ENCODE data around the gene OIP5.
A peak's percentile ranks its signal among the peaks of the same experiment; 100 is the strongest.

Gene OIP5

DNA sequence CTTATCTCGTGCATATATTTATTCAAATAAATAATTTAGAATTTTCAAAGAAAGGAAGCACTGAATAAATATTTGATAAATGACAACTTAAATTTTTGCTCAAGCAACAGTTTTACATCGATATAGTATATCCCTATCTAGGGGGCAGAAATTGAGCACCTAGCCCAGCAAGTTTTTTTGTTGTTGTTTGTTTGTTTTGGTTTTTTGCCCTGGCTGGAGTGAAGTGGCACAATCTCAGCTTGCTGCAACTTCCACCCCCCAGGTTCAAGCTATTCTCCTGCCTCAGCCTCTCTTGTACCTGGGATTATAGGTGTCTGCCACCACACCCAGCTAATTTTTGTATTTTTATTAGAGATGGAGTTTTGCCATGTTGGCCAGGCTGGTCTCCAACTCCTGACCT is 42.4 kb downstream of the OIP5 start:
- Histone ChIP-seq H2BK5ac (ENCODE audit: low read depth, low read length, poor library complexity, severe bottlenecking) (no peak overlapping the region), H3K9ac (ENCODE audit: low read length) (no peak overlapping the region), H2BK120ac (ENCODE audit: low read depth, low read length) (no peak overlapping the region), H2BK15ac (ENCODE audit: low read depth, poor library complexity, severe bottlenecking) (no peak overlapping the region), H3K14ac (ENCODE audit: low read length in 2 of 2) (no peak overlapping the region), H2AK5ac (ENCODE audit: low read length, severe bottlenecking) (no peak overlapping the region), H3K18ac (ENCODE audit: low read depth in 1 of 2, low read length in 2 of 2) (no peak overlapping the region), H3K9me3 (ENCODE audit: control insufficient read depth, low read length) (no peaks in the 10 kb centered on the region), H3K4ac (ENCODE audit: low read depth in 1 of 2, low read length in 2 of 2) (no peak overlapping the region), H2BK12ac (ENCODE audit: low read length in 2 of 2) (no peak overlapping the region), H3K4me3 (ENCODE audit: insufficient read depth in 1 of 2, low read depth in 1 of 2, low read length in 2 of 2) (no peak overlapping the region), H3K27me3 (ENCODE audit: control insufficient read depth in 1 of 2, insufficient read depth in 1 of 2, low read length in 2 of 2) (no peaks in the 10 kb centered on the region), H4K91ac (ENCODE audit: low read length) (no peak overlapping the region), H3K4me2 (ENCODE audit: low read length, poor library complexity, severe bottlenecking) (no peak overlapping the region), H3K79me1 (replicated peaks; ENCODE audit: low read length, poor library complexity, severe bottlenecking) (peaks cover 23% of the 10 kb centered on the region), H2AFZ (ENCODE audit: low read depth, low read length) (no peak overlapping the region), H3K4me1 (ENCODE audit: control insufficient read depth, insufficient read depth, low read depth, low read length) (peaks cover 1% of the 10 kb centered on the region), H3K36me3 (ENCODE audit: control insufficient read depth in 1 of 2, insufficient read depth in 2 of 2, low read depth in 1 of 2, low read length in 2 of 2) (peaks cover 36 to 88% of the 10 kb centered on the region in 2 experiments), H3K23ac (ENCODE audit: low read length in 2 of 2) (no peak overlapping the region), H3K27ac (ENCODE audit: low read length, poor library complexity, severe bottlenecking) (no peak overlapping the region), H4K8ac (ENCODE audit: low read length) (no peak overlapping the region)
- DNase-seq: no peak
- 100% methylated on average over 1 of the region's 2 CpGs for WGBS

DNA sequence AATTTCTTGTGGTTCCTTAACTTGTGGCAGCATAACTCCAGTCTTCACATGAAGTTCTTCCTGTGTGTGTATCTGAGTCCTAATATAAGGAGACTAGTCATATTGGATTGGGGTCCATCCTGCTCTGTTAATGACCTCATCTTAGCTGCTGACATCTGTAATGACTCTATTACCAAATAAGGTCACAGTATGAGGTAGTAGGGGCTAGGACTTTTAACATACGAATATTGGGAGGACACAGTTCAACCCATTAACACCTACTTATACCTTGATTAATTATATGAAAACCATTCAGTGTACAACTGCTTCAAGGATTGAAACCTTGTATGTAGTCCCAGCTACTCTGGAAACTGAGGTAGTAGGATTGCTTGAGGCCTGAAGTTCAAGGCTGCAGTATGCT is 43.9 kb downstream of the OIP5 start:
- Histone ChIP-seq H3K4me3 (ENCODE audit: insufficient read depth in 1 of 2, low read depth in 1 of 2, low read length in 2 of 2) (no peak overlapping the region), H3K27me3 (ENCODE audit: control insufficient read depth in 1 of 2, insufficient read depth in 1 of 2, low read length in 2 of 2) (no peaks in the 10 kb centered on the region), H4K8ac (ENCODE audit: low read length) (no peak overlapping the region), H2AK5ac (ENCODE audit: low read length, severe bottlenecking) (no peak overlapping the region), H3K23ac (ENCODE audit: low read length in 2 of 2) (no peak overlapping the region), H3K9ac (ENCODE audit: low read length) (no peak overlapping the region), H2BK120ac (ENCODE audit: low read depth, low read length) (no peak overlapping the region), H3K4me1 (ENCODE audit: control insufficient read depth, insufficient read depth, low read depth, low read length) (peaks cover 1% of the 10 kb centered on the region), H4K91ac (ENCODE audit: low read length) (no peak overlapping the region), H3K18ac (ENCODE audit: low read depth in 1 of 2, low read length in 2 of 2) (no peak overlapping the region), H3K4me2 (ENCODE audit: low read length, poor library complexity, severe bottlenecking) (no peak overlapping the region), H2AFZ (ENCODE audit: low read depth, low read length) (no peak overlapping the region), H3K9me3 (ENCODE audit: control insufficient read depth, low read length) (no peaks in the 10 kb centered on the region), H2BK15ac (ENCODE audit: low read depth, poor library complexity, severe bottlenecking) (no peak overlapping the region), H3K14ac (ENCODE audit: low read length in 2 of 2) (no peak overlapping the region), H3K4ac (ENCODE audit: low read depth in 1 of 2, low read length in 2 of 2) (no peak overlapping the region), H2BK12ac (ENCODE audit: low read length in 2 of 2) (no peak overlapping the region), H3K27ac (ENCODE audit: low read length, poor library complexity, severe bottlenecking) (no peak overlapping the region), H3K36me3 (ENCODE audit: control insufficient read depth in 1 of 2, insufficient read depth in 2 of 2, low read depth in 1 of 2, low read length in 2 of 2) (peaks cover 29 to 74% of the 10 kb centered on the region in 2 experiments), H3K79me1 (replicated peaks; ENCODE audit: low read length, poor library complexity, severe bottlenecking) (peaks cover 18% of the 10 kb centered on the region), H2BK5ac (ENCODE audit: low read depth, low read length, poor library complexity, severe bottlenecking) (no peak overlapping the region)
- no peak for DNase-seq
- no CpG with 5 or more reads among the region's 1 CpG for WGBS

GRCh38 chr15:41286665-41287333 is 45.6 kb downstream of the OIP5 start:
- no peak overlapping the region for H2BK120ac ChIP-seq (ENCODE audit: low read depth, low read length)
- H4K8ac ChIP-seq (ENCODE audit: low read length): no peak overlapping the region
- WGBS: 100% methylated on average over 3 of the region's 6 CpGs

DNA sequence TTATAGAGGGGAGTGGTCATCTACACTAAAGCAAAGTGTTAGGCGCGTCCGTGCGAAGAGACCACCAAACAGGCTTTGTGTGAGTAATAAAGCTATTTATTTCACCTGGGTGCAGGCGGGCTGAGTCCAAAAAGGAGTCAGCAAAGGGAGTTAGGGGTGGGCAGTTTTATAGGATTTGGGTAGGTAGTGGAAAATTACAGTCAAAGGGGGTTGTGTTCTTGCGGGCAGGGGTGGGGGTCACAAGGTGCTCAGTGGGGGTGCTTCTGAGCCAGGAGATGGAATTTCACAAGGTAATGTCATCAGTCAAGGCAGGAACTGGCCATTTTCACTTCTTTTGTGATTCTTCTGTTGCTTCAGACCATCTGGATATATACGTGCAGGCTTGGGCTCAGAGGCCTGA is 47.1 kb downstream of the OIP5 start:
- Histone ChIP-seq H2AFZ (ENCODE audit: low read depth, low read length) (no peak overlapping the region), H2BK12ac (ENCODE audit: low read length in 2 of 2) (no peak overlapping the region), H3K4me2 (ENCODE audit: low read length, poor library complexity, severe bottlenecking) (peak overlapping the region; percentile 72), H3K4me3 (ENCODE audit: insufficient read depth in 1 of 2, low read depth in 1 of 2, low read length in 2 of 2) (peak overlapping the region in 1 of 2 experiments; percentile 99), H2BK5ac (ENCODE audit: low read depth, low read length, poor library complexity, severe bottlenecking) (no peak overlapping the region), H4K91ac (ENCODE audit: low read length) (no peak overlapping the region), H3K27ac (ENCODE audit: low read length, poor library complexity, severe bottlenecking) (no peak overlapping the region), H2BK15ac (ENCODE audit: low read depth, poor library complexity, severe bottlenecking) (no peak overlapping the region), H3K23ac (ENCODE audit: low read length in 2 of 2) (no peak overlapping the region), H3K79me1 (replicated peaks; ENCODE audit: low read length, poor library complexity, severe bottlenecking) (peaks cover 10% of the 10 kb centered on the region), H3K9me3 (ENCODE audit: control insufficient read depth, low read length) (no peaks in the 10 kb centered on the region), H2BK120ac (ENCODE audit: low read depth, low read length) (no peak overlapping the region), H3K36me3 (ENCODE audit: control insufficient read depth in 1 of 2, insufficient read depth in 2 of 2, low read depth in 1 of 2, low read length in 2 of 2) (peaks cover 17 to 48% of the 10 kb centered on the region in 2 experiments), H3K14ac (ENCODE audit: low read length in 2 of 2) (no peak overlapping the region), H2AK5ac (ENCODE audit: low read length, severe bottlenecking) (no peak overlapping the region), H3K9ac (ENCODE audit: low read length) (peak overlapping the region; percentile 99), H3K27me3 (ENCODE audit: control insufficient read depth in 1 of 2, insufficient read depth in 1 of 2, low read length in 2 of 2) (no peaks in the 10 kb centered on the region), H3K4me1 (ENCODE audit: control insufficient read depth, insufficient read depth, low read depth, low read length) (peaks cover 6% of the 10 kb centered on the region), H3K4ac (ENCODE audit: low read depth in 1 of 2, low read length in 2 of 2) (no peak overlapping the region), H3K18ac (ENCODE audit: low read depth in 1 of 2, low read length in 2 of 2) (no peak overlapping the region), H4K8ac (ENCODE audit: low read length) (no peak overlapping the region)
- 40% methylated on average over 7 of the region's 7 CpGs for WGBS
- no peak for DNase-seq

More at GRCh38 chr15:41286665-41287333, 45.6 kb downstream of the OIP5 start:
- Histone ChIP-seq H3K4me2 (ENCODE audit: low read length, poor library complexity, severe bottlenecking) (no peak overlapping the region), H2AFZ (ENCODE audit: low read depth, low read length) (no peak overlapping the region), H3K4ac (ENCODE audit: low read depth in 1 of 2, low read length in 2 of 2) (no peak overlapping the region), H3K23ac (ENCODE audit: low read length in 2 of 2) (no peak overlapping the region), H3K4me1 (ENCODE audit: control insufficient read depth, insufficient read depth, low read depth, low read length) (peaks cover 4% of the 10 kb centered on the region), H2BK5ac (ENCODE audit: low read depth, low read length, poor library complexity, severe bottlenecking) (no peak overlapping the region), H2BK15ac (ENCODE audit: low read depth, poor library complexity, severe bottlenecking) (no peak overlapping the region), H4K91ac (ENCODE audit: low read length) (no peak overlapping the region), H2AK5ac (ENCODE audit: low read length, severe bottlenecking) (no peak overlapping the region), H3K4me3 (ENCODE audit: insufficient read depth in 1 of 2, low read depth in 1 of 2, low read length in 2 of 2) (peak overlapping the region in 1 of 2 experiments; percentile 32), H2BK12ac (ENCODE audit: low read length in 2 of 2) (no peak overlapping the region), H3K14ac (ENCODE audit: low read length in 2 of 2) (no peak overlapping the region), H3K18ac (ENCODE audit: low read depth in 1 of 2, low read length in 2 of 2) (no peak overlapping the region), H3K9me3 (ENCODE audit: control insufficient read depth, low read length) (no peaks in the 10 kb centered on the region), H3K79me1 (replicated peaks; ENCODE audit: low read length, poor library complexity, severe bottlenecking) (peaks cover 17% of the 10 kb centered on the region), H3K9ac (ENCODE audit: low read length) (no peak overlapping the region), H3K36me3 (ENCODE audit: control insufficient read depth in 1 of 2, insufficient read depth in 2 of 2, low read depth in 1 of 2, low read length in 2 of 2) (peaks cover 27 to 63% of the 10 kb centered on the region in 2 experiments), H3K27ac (ENCODE audit: low read length, poor library complexity, severe bottlenecking) (no peak overlapping the region), H3K27me3 (ENCODE audit: control insufficient read depth in 1 of 2, insufficient read depth in 1 of 2, low read length in 2 of 2) (no peaks in the 10 kb centered on the region)
- DNase-seq: peak; percentile 63

Measured in mesenchymal stem cell (in vitro differentiated cells and primary cell).